Measurements from ENCODE around the gene OLIG3. TPM values are rescaled to one million over a fixed set of nuclear protein-coding genes. Genes with fewer than 3 reads are reported as not detected.

The OLIG3 gene
- 0.10 and 0.17 TPM in 2 replicates for total RNA-seq

- intact Hi-C loops (cut with micrococcal nuclease) = loop anchor here (2.0 to 10.0 kb wide), 3 partner anchors 94 to 610 kb away; partner anchors contain the start of gene PERP
Observed at GRCh38 chr6:137494281-137494987, at the start of gene OLIG3. Gene OLIG3, minus strand, starts transcription at chr6:137494394. Its CDS starts 224 bp downstream, at chr6:137494170.

DNA sequence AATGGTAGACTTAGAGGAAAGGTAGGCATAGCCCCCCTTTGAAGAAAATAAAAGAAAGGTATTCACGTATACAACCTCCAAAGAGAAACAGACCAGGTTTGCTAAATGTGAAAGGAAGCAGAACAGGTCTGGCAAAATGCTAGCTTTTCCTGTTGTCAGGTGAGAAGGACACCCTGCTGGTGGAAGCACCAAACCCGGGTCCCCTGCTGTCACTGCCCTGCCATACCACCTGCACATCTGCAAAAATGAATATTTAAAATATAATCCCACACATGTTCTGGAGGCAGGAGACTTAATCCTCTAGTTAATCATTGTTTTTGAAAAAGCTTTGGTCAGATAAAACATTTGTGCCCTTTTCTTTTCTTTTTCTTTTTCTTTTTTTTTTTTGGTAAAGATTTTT is 48.9 kb upstream of the OLIG3 start:
- intact Hi-C loops (cut with micrococcal nuclease) = no loop called here

GRCh38 chr6:137542713-137543112 is 48.5 kb upstream of the OLIG3 start:
- intact Hi-C loops (cut with micrococcal nuclease) = no loop called here

- intact Hi-C loops (cut with micrococcal nuclease) = no loop called here
Observed at GRCh38 chr6:137541534-137542063, 47.4 kb upstream of the OLIG3 start.

DNA sequence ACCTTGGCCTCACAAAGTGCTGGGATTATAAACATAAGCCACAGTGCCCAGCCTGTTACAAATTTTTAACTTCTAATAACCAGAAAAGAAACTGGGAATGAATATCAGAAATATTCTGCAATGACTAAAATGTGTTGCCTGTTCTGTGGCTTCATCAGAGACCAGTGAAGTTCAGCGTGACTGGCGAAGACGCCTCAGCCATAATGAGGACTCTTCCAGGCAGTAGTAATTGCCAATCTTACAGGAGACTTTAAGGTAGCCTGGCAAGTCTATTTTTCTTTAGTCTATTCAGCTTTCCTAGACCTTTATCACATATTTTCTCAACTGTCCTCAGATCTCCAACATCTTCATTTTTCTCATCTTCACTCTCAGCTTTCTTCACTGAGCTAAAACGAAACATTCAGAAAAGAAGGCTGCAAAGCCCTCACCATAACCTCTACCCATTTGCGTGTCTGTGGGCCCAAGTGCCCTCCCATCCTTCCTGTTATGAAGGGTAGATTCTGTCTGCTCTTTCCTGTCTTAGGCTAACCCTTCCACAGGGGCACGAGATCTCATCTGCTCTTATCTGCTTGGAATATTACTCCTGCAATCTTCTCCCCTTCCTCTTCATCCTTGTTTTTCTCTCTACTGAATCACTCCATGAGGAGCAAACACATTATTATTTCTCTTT is 42.0 kb upstream of the OLIG3 start:
- intact Hi-C loops (cut with micrococcal nuclease) = loop anchor here (2.0 to 5.0 kb wide), 2 partner anchors 23 to 36 kb away; no protein-coding TSS in a partner anchor

GRCh38 chr6:137531376-137532092 is 37.3 kb upstream of the OLIG3 start:
- intact Hi-C loops (cut with micrococcal nuclease) = no loop called here

DNA sequence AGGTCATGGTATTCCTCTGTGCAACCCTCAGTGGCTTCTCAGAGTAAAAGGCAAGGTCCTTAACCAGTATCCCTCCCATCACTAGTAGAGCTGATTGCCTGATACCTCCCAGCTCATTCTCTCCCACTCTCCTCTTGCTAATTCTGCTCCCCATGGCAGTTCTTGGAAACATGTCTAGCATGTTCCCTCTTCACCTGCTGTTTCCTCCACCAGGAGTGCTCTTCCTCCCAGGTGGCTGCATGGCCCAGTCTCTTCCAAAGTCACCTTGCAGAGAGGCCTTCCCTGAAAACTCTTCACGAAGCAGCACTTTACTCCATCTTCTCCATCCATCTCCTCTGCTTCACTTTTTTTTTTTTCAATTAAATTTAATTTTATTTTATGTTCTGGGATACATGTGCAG is 36.2 kb upstream of the OLIG3 start:
- intact Hi-C loops (cut with micrococcal nuclease) = no loop called here

- intact Hi-C loops (cut with micrococcal nuclease) = no loop called here
Observed at GRCh38 chr6:137522831-137523230, 28.6 kb upstream of the OLIG3 start.

GRCh38 chr6:137522198-137522798 is 28.1 kb upstream of the OLIG3 start:
- intact Hi-C loops (cut with micrococcal nuclease) = no loop called here

- intact Hi-C loops (cut with micrococcal nuclease) = no loop called here
Observed at GRCh38 chr6:137520520-137520919, 26.3 kb upstream of the OLIG3 start.

DNA sequence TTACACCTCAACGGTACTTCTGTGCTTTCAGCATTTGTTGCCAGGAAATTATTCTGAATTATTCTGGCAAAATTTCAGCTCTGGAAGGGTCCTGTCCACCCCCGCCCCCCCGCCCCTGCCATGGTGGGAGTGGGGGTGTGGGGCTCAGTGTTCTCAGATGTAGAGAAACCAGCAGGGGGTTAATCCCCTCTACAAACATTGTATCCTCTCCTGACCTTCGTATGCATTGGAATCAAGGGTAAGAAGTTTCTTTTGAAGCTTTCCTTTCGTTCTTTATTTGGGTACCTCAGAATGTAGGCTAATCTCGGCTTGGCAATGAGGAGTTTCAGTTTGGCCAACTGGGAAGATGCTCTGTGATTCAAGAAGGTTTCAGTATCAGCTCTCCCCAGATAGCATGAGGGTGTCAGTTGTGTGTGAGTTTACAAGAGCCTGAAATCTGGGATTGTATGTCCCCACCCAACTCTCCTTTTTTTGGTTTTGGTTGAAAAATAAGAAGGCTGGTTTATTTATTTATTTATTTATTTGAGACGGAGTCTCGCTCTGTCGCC is 25.5 kb upstream of the OLIG3 start:
- intact Hi-C loops (cut with micrococcal nuclease) = no loop called here

DNA sequence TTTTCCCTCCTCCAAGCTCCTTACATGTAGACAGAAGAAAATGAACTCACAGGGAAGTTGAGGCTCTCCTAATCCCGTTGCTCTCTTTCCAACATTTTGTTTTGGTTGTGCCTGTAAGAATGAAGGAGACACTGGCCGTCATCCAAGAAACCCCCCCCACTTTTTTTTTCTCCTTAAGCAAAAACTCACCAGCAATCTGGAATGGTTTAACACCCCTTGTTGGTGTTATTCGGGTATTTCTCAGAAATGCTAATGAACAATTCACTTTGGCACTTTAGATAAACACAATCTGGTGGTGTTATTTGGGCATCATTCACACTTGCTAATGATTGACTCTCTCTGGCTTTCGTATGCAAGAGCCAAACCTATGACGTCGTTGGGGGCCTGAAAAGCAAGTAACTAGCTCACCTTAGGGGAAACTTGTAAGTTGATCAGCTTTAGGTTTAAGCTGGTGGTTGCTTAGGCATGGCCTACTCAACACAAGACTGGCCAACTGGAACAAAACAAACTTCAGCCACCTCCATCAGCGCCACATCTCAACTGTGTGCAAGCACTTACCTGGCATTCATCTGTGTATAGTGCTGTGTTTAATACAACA is 24.3 kb upstream of the OLIG3 start:
- intact Hi-C loops (cut with micrococcal nuclease) = no loop called here

- intact Hi-C loops (cut with micrococcal nuclease) = no loop called here
Observed at GRCh38 chr6:137514418-137514817, 20.2 kb upstream of the OLIG3 start.

DNA sequence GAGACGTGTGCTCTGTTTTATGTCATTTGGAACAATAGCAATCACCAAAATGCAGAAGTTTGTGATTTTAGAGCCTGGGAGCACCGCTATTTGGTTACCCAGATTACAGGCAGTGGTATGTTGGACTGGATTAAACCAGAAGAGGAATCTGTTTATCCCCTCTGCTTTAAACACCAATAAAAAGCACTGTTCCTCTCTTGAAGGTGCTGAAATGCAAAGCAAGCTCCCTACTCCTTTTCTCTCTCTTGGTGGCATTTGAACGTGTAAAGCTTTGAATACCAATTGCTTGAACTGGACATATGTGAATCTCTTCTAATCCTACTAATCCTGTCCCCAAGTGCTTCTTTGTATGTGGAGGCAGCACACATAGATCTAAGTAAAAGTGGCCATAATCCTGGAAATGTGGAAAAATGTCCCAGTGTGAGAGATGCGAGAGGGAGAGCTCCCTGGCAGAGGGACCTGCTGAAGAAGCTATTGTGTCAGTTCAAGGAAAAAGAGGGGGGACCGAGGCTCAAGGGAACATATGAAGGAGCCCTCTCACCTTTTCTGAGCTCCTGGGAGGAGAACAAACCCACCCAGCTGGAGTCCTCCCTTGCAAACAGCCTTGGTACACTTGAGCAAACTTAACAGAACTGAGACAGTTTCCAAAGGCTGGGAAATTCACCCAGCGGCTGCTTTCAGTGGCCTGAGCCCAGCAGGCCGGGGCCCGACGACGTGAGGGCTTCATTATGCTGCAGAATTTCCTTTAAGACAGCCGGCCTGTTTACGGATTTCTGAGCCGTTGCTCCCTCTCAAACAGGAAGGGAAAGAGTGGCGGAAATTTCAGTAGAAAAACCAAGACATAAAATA is 18.8 kb upstream of the OLIG3 start:
- intact Hi-C loops (cut with micrococcal nuclease) = no loop called here

GRCh38 chr6:137510923-137511322 is 16.7 kb upstream of the OLIG3 start:
- intact Hi-C loops (cut with micrococcal nuclease) = no loop called here

- intact Hi-C loops (cut with micrococcal nuclease) = loop anchor here (2.0 to 10.0 kb wide), 6 partner anchors 16 to 606 kb away; partner anchors contain the start of genes PERP and SLC35D3
Observed at GRCh38 chr6:137498481-137499190, 4.4 kb upstream of the OLIG3 start.

DNA sequence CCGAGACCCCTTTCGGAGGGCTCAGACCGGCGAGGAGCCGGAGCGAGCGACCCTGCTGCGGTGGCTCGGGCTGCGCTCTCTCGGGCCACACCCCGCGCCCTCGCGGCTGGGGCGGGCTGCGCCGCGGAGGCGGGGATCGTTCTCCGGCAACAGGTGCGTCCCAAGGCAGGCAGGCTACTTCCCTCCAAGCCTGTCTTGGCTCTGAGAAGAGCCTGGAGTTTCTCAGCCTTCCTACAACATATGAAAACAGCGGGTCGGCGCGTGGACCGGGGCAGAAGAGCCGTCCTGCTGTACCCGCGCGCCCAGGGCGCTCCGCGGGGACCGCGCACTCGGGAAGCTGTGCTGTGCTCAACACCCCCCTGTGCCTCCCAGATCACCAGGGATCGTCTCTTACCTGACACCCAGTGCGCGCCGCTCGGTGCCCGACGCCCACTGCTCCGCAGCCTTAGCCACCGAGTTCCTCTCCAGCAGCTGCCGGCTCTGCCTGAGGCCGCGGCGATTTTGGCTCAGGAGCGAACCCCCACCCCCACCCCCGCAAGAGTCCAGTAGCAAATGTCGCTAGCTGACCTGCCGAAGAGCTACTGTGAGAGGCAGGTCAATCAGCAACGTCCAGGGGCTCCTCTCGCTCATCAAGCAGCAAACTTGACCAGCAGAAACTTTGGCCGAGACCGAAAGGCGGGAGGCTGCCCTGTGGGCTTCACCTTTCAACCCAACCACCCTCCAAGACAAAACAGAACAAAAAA is 3.7 kb upstream of the OLIG3 start:
- intact Hi-C loops (cut with micrococcal nuclease) = loop anchor here (1.0 to 10.0 kb wide), 7 partner anchors 10 to 607 kb away; partner anchors contain the start of genes PERP and SLC35D3

Measured in T-helper 1 cell treated with Interleukin-12 subunit alpha and Interleukin-12 subunit beta and Interleukin-4 antibody, amounts not matched to agents 30 ng/mL and 1 ng/mL, for 36 hours (primary cell).